Measurements from ENCODE around the gene IL1R1.
A peak's percentile ranks its signal among the peaks of the same experiment; 100 is the strongest.

The IL1R1 gene

DNA sequence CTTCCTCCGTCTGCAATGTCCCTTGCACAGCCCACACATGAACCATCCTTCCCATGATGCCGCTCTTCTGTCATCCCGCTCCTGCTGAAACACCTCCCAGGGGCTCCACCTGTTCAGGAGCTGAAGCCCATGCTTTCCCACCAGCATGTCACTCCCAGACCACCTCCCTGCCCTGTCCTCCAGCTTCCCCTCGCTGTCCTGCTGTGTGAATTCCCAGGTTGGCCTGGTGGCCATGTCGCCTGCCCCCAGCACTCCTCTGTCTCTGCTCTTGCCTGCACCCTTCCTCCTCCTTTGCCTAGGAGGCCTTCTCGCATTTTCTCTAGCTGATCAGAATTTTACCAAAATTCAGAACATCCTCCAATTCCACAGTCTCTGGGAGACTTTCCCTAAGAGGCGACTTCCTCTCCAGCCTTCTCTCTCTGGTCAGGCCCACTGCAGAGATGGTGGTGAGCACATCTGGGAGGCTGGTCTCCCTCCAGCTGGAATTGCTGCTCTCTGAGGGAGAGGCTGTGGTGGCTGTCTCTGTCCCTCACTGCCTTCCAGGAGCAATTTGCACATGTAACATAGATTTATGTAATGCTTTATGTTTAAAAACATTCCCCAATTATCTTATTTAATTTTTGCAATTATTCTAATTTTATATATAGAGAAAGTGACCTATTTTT lies 35.4 kb downstream of the IL1R1 start:
- no peak for DNase-seq

DNA sequence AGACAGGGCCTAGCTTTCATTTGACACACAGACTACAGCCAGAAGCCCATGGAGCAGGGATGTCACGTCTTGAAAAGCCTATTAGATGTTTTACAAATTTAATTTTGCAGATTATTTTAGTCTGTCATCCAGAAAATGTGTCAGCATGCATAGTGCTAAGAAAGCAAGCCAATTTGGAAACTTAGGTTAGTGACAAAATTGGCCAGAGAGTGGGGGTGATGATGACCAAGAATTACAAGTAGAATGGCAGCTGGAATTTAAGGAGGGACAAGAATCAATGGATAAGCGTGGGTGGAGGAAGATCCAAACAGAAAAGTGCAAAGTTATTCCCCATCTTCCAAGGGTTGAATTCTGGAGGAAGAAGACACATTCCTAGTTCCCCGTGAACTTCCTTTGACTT lies 36.5 kb downstream of the IL1R1 start:
- no peak for DNase-seq

DNA sequence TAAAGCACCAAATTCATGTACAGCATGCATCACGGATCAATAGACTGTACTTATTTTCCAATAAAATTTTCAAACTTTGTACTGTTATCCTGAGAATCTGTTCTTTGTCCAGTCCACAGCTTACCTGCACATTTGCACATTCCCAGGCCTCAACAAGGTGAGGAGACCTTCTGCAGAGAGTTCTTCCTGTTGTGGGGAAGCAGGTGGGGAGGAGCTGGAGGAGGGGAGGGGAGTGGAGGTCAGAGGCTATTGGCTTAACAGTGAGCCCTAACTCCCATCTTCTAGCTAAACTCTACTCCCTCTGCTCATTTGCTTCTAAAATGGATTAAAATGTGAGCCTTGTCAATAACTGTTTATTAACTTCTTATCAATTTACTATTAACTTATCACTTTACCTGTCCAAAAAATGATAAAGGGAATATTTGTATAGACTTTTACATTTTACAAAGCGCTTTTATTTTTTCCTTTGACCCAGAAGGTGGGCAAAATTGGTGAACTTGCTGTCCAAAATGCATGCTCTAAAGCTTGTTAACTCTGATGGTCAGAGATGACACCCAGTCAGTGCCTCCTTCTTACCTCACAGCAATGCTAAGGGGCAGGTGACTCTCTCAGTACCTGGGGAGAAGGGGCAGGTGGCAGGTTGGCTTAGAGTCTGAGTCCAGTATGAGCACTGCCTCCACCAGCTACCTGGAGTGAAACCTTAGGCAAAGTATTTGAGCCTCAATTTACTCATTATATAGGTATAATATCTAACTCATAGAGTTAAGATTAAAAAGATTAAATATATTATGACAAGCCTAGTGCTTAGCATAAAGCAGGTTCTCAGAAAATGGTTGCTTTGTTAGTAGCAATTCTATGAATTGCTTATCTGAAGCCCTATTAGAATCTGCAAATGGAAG lies 37.5 kb downstream of the IL1R1 start:
- DNase-seq = no peak

DNA sequence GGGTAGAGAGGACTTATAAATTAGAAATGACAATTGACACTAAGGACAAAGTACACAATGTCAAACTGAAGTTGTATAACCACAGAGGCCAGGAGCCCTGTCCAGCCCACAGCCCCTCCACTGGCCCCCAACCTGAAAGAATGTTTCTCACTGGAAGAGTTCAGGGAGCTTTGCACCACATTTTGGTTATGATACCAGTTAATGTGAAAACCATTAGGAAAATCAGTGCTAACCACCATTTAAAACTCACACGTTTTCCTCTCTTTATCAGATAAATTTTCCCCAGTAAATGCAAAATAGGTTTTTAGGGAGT lies 38.1 kb downstream of the IL1R1 start:
- no peak for DNase-seq

DNA sequence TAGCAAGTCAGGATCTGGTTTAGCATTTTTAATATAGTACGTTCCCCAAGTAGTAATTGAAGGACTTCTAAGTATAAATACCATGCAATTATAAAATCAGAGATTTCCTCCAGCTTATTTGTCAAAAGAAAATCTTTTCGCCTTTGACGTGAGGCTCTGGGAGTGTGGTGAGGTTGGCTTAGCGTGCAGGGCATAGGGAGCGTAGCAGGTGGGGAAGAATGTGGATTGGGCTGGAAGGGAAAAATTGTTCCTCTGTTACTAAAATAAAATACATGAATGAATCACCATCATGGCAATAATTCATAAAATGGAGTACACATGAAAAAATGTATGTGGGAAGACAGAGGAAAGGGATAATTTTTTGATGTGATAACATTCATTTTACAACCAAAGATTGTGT lies 38.8 kb downstream of the IL1R1 start:
- DNase-seq = no peak

DNA sequence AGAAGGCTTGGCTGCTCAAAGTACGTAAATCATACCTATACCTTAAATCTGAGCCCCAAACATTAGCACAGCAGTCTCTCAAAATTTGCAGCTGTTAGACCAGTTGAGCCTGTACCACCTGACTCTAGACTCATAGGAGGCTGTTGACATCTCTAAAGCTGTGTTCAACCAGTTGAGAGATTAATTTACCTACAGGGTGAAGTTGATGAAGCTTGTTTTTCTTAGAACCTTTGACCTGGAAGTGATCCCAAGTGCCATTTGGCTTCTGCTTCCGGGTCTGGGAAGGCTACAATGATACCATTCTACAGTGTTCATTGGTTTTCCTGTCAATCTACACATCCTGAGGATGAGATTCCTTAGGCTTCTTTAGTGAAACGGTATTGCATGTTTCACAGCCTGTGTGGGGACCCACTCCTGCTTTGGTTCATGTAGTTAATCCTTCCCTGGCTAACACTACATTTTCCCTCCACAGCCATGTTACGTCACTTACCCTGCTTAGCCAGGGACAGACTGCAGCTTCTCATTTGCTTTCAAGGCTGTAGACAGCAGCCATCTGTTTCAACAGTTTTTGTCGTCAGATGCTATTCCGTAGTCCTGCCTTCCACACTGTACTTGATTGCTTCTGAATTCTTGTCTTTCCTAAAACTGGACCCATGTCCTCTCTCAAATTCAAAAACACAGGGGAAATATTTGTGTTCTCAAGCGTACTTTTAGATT lies 39.5 kb downstream of the IL1R1 start:
- no peak for DNase-seq

DNA sequence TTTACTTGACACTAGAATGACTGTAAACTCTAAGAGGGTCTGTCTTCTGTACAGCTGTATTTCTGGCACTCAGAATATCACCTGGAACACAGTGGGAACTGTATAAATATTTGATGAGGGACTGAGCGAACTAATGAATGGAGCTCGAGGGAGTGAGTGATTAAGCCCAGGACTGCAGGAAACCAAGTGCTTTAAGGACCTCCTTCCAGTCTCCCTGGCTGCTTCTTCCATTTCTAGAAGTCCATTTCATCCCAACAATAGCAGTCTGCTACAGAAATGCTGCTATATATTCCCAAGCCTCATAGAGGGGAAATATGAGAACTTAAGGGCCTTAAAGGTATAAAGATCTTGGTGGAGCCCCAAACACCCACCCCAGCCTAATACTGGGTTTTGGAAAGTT lies 41.5 kb downstream of the IL1R1 start:
- no peak for DNase-seq

DNA sequence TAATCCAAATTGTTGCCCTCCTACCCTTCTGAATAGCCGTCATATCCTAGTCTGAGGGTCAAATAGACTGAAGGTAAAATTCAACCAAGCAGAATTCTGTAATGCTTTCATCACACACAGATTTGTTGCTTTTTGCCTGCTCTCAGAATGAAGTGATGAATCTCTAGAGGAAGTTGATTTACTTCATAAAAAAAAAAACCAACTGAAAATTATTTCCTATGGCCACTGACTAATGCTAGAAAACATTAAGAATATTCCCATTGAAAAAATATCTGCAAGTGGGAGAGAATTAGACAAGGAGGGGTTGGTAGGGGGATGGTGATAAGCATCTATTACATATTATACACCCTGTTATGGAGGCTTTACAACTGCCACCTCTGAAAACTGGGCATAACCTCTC lies 42.0 kb downstream of the IL1R1 start:
- no peak for DNase-seq

DNA sequence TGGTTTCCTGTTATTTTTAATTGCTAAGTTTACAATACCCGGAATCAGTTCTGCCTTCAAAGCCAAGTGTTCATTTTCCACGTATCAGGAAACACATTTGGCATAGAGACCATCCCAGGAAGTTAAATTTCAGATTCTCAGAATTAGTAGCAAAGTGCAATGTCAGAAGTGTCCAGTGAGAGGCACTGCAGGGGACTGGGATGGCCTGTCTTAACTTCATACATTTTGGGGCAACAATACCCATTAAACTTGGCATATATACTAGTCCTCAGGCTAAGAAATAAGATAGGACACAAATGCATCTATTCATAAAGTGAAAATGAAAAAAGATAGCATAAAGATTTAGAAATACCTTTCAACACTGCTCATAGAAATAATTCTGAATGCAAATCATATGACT lies 42.8 kb downstream of the IL1R1 start:
- DNase-seq = peak in 1 of 2 donors; percentile 14

DNA sequence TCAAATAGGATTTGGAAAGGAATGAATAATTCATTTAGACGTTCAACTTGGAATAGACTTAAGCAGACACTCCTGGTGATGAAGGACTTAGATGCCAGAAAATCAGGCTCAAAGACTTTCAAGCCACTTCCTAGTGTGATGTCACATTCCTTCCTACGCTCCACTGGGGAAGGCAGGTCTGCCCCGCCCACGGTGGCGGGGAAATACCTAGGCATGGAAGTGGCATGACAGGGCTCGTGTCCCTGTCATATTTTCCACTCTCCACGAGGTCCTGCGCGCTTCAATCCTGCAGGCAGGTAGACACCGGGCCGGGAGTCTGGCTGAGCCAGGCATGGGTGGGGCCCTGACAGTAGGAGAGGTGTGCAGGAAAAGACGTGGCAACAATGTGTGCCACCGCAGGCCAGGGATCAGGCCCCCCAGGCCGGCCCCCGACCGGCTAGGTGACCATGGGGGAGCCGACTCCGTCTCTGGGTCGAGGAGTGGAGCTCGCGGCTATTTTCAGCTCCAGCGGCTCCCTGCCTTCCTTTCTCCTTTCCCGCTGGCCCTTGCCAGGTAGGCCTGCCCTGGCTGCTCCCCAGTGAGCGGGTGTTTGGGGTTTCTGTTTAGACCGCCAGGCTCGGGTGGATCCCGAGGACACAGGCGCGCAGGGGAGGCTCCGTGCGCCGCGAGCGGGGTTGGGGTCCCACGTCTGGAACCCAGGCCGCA lies 44.4 kb downstream of the IL1R1 start, which contains the start of gene IL1RL2:
Gene IL1RL2, plus strand, starts transcription at position 233 of the 705 bp plus-strand sequence. CDS start 845 bp downstream, outside the sequence.
- DNase-seq = no peak

DNA sequence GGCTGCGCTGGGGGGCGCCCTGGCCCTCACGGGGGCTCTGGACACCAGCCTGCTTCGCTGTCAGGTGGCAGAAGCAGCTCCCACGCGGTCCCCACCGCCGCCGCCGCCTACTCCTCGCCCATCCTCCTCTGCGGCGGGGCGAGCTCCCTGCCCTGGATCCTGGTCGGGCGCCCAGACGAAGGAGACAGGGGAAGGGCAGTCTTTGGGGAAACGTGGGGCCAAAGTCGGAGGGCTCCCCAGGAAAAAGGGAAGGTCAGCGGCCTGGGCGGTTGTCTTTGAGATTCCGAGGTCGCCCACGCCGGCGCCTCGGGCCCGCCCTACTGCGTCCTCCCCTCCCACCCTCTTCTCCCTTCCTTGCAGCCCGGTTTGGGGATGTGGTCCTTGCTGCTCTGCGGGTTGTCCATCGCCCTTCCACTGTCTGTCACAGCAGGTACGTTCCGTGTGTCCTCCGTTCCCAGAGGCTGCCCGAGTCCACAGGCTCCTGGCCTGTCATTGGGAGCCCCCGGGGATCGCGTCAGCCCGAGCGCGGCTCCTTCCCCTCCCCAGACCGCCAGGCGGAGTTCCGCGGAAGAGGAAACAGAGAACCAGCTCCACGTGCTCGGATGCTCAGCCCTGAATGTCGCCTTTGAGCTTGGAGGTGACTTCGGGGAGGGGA lies 45.1 kb downstream of the IL1R1 start:
- peak; percentile 15 to 36 for DNase-seq

DNA sequence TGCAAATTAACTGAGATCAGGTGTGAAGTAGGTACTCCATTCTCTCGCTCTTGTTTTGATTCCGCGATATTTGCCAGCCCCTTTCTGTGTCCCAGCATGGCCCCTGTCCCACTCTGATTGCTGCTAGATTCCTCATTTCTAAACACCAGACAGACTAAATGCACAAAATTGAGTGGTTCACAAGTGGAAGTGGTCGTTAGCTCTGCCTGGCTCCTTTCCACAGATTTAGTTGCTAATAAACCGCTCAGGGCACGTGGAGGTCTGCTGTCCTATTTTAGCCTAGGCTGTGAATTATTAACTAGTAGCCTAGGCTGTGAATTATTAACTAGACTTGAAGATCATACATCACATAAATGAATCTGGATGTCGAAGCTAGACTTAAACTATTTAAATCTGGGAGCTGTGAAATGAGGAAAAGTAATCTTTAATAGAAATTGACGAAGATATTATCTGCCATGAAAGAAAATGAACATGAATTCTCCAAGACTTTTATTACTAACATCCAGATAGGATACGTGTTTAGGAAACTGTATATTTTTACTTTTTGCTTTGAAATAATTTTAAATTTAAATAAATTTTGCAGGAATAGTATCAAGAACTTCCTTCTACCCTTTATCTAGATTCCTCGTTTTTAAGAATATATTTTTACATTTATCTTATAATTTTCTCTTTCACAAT lies 48.0 kb downstream of the IL1R1 start:
- DNase-seq = no peak

DNA sequence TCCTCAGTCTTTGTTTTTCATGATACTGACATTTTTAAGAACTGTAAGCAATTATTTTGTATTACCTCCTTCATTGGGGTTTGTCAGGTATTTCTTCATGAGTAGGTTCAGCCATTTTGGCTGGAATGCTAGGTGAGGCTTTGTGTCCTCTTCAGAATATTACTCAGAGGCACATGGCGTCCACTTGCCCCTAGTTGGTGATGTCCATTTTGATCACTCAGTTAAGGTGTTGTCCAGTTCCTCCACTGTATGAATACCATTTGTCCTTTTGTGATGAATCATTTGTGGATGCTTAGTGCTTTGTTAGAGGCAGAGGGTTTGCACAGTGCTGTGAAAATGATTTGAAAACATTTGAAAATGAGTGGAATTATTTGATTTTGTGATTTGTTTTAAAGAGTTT lies 49.0 kb downstream of the IL1R1 start:
- no peak for DNase-seq

DNA sequence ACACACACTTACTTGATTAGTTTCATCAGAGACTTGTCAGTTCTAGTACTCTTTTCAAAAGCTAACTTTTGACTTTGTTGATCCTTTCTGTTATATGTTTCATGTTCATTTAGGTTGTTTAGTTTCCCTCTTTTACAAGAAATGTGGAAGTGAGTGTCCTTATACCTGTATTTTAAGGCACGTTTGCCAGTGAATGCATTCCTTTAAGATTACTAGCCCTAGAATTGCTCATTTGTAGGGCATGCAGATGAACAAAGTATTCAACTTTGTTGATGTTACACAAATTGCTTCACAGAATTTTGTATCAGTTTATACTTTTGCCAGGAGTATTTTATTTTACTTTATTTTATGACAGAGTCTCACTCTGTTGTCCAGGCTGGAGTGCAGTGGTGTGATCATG lies 50.5 kb downstream of the IL1R1 start:
- no peak for DNase-seq

DNA sequence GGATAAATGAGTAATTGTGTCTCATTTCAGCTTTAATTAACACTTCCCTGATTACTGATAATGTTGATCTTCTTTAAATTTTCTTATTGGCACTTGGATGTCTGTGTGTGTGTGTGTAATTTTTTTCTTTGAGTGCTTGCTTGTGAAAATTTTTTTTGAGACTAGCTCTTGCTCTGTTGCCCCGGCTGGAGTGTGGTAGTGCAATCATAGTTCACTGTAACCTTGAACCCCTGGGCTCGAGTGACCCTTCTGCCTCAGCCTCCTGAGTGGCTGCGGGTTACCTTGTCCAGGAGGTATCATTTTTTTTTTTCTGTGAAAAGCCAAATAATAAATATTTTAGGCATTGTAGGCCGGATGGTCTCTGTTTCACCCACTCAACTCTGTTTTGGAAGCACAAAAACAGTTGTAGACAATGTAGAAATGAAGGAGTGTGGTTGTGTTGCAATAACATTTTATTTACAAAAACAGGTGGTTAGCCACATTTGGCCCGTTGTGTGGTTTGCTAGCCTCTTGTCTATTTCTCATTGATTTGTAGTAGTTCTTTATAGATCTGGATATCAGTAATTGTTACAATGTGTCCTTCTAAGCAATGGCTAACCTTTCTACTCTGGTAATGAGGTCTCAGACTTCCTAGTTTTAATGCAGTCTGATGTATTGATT lies 52.2 kb downstream of the IL1R1 start:
- no peak for DNase-seq

DNA sequence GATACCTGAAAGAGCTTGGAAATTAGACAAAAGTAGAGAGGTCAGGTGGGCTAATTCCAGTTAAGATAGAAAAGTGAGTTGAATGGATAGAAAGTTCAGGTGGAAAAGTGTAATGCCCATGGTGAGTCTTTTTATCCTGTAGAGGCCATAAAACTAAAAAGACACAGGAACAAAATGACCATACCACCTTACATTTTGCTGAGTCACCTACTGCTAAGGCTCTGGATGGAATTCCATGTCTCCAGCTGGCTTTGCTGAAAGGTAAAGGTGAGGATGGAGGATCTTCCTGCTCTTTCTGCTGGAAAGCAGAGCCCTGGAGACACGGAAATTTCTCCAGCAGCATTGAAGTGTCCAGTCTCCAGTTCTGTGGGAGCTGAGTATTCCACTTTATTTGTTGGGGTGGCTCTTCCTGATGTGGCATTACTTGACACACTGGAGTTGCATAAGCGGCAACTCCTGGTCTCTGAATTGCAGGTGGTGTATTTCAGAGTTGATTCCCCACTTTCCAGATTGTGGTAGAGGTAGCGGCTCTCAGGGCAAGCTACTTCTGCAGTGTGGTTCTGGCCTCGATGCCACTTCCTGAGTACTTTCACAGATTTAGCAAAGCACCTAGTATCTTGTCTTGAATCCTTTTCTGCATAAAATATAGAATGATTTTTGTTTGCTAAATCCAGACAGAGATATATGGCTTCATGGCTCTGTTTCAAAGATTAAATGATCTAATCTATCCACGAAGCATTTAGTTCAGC lies 55.0 kb downstream of the IL1R1 start:
- no peak for DNase-seq

DNA sequence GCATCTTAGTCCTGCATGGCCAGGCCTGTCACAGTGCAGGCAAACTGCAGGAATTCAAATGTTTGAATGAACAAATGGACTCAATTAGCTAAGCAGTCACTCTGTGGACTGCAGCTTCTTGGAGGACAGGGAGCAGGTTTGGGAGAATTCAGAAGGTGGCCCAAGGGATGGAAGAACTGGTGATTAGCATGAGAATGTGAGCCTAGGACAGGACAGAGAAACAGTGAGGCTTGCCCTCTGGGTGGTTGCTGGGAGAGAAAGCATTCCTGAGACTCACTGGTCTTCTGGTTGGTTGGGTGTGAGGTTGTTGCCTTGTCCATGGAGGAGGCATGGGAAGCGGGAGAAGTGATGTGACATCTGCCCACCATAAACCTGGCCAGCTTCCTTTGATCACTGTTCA lies 58.0 kb downstream of the IL1R1 start:
- no peak for DNase-seq

DNA sequence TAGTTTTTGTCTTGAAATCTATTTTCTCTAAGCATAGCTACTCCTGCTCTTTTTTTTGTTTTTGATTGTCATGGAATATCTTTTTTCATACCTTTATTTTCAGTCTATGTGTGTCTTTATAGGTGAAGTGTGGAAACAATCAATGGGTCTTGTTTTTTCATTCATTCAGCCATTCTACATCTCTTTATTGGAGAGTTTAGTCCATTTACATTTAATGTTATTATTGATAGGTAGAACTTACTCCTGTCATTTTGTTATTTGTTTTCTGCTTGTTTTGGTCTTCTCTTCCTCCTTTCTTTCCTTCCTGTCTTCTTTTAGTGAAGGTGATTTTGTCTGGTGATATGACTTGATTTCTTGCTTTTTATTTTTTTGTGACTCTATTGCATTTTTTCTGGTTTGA lies 62.1 kb downstream of the IL1R1 start:
- DNase-seq = no peak

DNA sequence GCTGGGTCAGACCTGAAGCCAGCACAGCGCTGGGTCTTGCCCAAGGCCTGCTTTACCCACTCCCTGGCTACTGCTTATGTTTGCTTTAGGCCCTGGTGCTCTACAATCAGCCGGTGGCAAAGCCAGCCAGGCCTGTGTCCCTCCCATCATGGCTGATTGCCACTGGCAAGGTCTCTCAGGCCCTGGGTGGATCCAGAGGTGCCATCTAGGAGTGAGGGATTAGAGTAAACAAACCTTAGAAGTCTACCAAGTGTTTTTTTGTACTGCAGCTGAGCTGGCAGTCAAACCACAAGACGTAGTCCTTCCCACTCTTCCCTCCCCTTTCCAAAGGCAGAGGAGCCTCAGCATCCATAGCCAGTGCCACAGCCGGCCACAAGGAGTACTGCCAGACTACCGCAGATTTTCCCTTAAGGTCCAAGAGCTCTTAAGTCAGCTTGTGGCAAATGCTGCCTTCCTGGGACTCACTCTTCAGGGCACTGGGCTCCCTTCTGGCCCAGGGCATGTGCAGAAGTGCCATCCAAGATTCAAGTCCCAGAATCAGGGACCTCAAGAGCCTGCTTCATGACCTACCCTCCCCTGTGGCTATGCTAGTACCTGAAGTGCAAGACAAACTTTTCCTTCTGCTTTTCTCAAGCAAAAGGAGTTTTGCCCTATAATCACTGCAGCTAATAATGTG lies 64.3 kb downstream of the IL1R1 start:
- no peak for DNase-seq

DNA sequence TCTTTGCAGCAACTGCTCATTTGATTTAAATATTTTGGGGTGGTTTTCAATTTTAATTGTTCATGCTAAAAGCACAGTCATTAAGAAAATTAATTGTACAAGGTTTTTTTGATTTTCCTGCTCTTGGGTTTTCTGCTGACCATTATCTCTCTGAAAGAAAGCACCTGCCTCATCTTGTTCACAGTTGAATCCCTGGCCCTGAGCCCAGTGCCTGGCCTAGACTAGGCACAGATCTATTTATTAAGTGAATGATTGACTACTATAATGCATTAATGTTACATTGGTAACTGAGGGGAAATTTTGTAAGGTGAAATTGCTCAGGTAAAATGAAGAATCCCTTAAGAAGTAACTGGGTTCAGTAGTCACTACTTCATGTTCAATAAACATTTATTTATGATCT lies 66.2 kb downstream of the IL1R1 start:
- DNase-seq = no peak
